HG03439 (cell line): ENCODE data around the gene ATXN2L.
"Not testable (repeated sequence)": the region's sequence is repeated elsewhere in the genome, so short reads cannot be mapped to it uniquely, and the experiment has no call there.

Experiments
- ATAC-seq: cut with Tn5 transposase; IDR thresholded peaks from one replicate; pipeline ENCODE4 v1.9.1; 2021; ENCODE audit warnings: mild to moderate bottlenecking, moderate library complexity; ENCODE audit not compliant: unreplicated experiment

ATXN2L gene

GRCh38 chr16:28869201-28869600 is 46.4 kb downstream of the ATXN2L start:
- ATAC-seq: no peak

DNA sequence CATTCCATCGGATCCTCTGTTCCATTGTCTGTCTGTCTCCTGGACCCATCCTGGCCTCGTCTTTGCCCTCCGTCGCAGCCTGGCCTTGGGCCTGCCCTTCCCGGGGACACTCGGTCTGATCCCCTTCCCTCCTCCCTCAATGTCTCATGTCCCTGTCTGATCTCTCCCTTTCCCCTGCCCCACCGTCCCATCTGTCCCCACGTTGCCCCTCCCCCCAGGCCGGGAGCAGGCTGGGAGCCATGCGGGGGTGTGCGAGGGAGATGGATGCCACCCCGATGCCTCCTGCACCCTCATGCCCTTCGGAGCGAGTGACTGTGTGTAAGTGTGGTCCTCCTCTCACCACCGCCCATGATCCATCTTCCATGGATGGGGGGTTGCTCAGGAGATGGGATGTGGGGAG is 50.2 kb downstream of the ATXN2L start:
- ATAC-seq: no peak

GRCh38 chr16:28873543-28874201 is 50.9 kb downstream of the ATXN2L start:
- ATAC-seq: no peak

DNA sequence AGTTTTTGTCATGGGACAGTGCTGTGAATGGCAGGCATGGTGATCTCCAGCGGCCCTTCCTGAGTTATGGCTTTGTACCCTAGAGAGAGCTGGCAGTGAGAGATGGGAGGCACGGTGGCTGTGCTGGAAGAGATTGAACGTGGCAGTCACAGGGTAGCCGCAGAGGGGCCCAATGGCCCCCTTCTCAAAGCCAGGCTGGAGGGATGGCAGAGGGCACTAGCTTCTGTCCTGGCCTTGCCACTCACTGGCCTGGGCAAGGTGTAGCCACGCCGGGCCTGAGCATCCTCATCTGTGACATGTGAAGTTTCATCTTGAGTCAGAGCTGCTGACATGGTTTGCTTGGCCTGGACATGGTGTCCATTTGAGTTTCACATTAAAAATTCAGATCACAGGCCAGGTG is 51.6 kb downstream of the ATXN2L start:
- ATAC-seq: no peak

GRCh38 chr16:28875134-28876018 is 52.6 kb downstream of the ATXN2L start:
- ATAC-seq: no peak

DNA sequence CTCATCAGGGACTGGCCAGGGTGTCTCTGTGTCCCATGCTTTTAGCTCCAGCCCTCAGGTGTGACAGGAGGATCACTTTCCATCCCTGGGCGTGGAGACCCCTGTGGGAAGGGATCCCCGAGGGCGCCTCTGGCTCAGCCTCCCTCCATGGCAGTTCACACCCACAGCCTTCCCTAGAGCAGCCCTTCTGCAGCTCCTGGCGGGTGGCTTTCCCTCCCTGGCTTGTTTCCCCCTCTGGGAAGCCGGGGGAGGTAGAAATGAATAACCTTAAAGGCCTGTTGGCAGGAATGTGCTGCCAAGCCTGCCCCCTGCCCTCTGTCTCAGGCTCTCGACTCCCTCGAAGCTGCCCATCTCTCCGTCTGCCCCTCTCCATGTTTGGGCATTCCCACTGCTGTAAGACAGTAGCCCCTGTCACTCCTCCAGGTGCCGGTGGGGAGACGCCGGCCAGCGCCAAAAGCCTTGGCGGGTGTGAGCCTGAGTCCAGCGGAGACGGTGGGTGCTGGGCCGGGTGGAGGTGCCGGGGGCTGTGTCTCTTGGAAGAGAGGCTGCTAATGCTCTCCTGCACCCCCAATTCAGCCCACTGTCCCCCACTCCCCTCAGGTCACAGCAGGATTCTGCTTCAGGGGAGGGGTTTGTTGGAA is 53.3 kb downstream of the ATXN2L start:
- ATAC-seq: no peak

GRCh38 chr16:28876973-28877654 is 54.3 kb downstream of the ATXN2L start:
- no peak for ATAC-seq

GRCh38 chr16:28877655-28878000 is 54.8 kb downstream of the ATXN2L start:
- ATAC-seq: no peak

DNA sequence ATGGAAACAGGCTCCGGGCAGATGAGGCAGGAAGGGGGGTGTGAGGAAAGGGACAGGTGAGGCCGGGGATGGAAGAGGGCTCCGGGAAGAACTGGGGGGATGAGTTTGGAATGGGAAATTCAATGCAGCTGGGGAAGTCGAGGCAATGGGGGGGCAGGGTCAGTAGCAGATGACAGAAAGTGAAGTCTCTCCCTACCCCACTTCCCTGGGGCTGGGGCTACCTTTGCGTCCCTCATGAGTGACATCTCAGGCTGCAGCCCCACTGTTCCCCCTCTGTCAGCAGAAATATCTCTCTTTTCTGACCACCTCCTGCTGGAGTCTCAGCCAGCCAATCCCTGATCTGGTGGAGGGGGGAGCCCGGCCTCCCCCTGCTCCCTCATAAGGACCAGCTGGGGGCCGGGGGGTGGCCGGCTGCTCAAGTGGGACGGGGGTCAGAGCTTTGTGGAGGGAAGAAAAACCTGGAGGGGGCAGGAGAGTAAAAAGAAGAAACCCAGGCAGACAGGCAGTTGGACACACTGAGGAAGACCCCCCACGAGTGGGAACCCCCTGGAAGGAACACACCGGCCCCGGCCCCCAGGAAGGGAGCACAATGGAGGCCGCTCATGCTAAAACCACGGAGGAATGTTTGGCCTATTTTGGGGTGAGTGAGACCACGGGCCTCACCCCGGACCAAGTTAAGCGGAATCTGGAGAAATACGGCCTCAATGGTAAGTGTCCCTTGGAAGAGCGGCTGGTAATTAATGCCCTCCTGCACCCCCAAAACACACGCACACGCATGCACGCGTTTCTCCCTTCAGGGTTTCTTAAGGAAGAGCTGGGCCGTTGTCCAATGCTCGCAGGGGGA is 55.5 kb downstream of the ATXN2L start, which contains the start of gene ATP2A1:
TSS of gene ATP2A1 (plus strand) at position 406 of the 844 bp plus-strand sequence. CDS start at position 590, 184 bp downstream.
- no peak for ATAC-seq

DNA sequence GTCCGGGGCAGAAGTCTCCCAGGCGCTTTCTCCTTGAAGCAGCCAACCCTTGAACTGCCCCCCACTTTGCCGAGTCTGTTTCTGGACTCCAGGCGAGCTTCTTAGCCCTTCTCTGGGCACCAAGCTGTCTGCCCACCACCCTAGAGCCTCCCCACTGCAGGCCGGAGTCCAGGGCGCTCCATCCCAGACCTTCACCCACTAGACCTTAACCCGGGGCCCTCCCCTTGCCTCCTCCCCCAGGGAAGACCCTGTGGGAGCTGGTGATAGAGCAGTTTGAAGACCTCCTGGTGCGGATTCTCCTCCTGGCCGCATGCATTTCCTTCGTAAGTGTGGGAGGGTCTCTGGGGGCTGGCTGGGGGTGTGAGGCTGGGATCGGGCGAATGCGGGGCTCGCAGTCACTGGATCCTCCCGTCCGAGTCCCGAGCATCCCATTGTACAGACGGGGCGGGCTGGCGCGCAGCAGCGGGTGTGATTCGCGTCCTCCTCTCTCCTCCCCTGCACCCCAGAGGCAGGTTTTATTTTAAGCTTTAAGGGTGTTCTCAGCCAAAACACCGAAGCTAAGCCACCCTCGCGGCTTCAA is 56.6 kb downstream of the ATXN2L start:
- ATAC-seq: peak; percentile 25

- ATAC-seq: peak; percentile 71
Measured at GRCh38 chr16:28879841-28880588, 57.2 kb downstream of the ATXN2L start.

GRCh38 chr16:28880589-28880915 is 57.8 kb downstream of the ATXN2L start:
- no peak for ATAC-seq

- no peak for ATAC-seq
Measured at GRCh38 chr16:28880955-28881354, 58.2 kb downstream of the ATXN2L start.

DNA sequence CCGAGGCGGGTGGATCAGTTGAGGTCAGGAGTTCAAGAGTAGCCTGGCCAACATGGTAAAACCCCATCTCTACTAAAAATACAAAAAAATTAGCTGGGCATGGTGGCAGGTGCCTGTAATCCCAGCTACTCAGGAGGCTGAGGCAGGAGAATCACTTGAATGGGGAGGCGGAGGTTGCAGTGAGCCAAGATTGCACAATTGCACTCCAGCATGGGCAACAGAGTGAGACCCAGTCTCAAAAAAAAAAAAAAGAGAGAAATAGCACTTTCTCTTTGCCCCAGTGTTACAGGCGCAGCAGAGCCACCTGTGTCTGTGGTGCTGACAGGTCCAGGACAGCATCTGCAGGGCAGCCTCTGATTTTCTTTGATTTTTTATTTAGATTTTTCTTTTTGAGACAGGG is 58.8 kb downstream of the ATXN2L start:
- ATAC-seq: not testable (repeated sequence)

DNA sequence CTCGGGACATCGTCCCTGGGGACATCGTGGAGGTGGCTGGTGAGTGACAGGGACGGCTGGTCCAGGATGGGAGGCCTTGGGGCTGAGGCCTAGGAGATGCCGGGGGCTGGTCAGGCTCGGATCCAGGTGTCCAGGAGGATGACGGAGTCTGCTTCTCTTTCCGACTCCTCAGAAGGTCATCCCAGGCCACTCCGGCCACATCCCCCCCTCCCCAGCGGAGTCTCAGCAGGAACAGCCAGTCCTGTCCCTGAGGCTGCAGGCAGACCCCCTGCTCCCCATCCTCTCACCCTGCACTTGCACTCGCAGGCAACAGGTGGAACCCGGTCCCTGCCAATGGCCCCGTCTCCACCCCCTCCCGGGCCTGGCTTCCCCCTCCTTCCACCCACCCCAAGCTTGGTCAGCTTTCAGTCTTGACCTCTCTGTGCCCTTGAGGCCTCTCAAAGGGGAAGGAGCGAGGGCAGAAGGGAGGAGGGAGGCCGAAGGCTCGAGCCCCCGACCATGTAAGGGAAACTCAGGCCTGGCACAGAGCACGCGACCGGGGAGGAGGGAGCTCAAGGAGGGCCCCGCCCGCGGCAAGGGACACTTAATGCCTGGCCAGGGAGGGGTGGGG is 59.9 kb downstream of the ATXN2L start:
- ATAC-seq: no peak

GRCh38 chr16:28883221-28883996 is 60.6 kb downstream of the ATXN2L start:
- no peak for ATAC-seq

DNA sequence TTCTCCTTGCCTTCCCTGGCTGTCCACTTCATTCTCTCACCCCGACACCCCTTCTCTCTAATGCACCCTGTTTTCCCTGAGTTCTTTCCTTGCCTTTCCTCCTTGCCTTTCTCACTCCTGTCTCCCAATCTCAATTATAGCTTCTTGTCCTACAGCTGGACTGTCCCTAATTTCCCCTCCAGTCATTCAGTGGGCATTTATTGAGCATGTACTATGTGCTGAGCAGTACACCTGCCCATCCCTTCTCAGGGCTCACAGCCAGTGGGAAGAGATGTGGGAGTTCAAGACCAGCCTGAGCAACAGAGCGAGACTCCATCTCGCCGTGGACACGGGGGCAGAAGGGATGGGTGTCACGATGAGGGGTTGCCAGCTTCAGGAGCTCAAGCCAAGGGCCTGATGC is 61.2 kb downstream of the ATXN2L start:
- no peak for ATAC-seq
